Panc1 (cell line): ENCODE measurements around the gene TTC23. TPM values are rescaled to one million over a fixed set of nuclear protein-coding genes. Genes with fewer than 3 reads are reported as not detected.

Source experiments
- ATAC-seq: fragments of 200-7000 bp; cut with Tn5 transposase; 2 replicates; pipeline ENCODE4 v1.9.1; 2020; ENCODE audit warnings: mild to moderate bottlenecking, moderate library complexity
- BruUV-seq: library from RNA; stranded (reverse); fragments of 400-500 nt; replicated peaks from 2 replicates; lab custom pipeline; 2021; lab: Mats Ljungman, UMichigan
- CTCF ChIA-PET: fragments of 300-600 bp; sonication (Branson Sonifier 250); formaldehyde crosslinking; loops from one replicate; lab custom pipeline; 2022; ENCODE audit warnings: antibody characterized with exemption; lab: Charles Lee
- POLR2A ChIA-PET: fragments of 300-600 bp; sonication (Branson Sonifier 250); formaldehyde crosslinking; loops from one replicate; lab custom pipeline; 2022; ENCODE audit warnings: antibody characterized with exemption; lab: Charles Lee
- DNase-seq: peaks from one replicate; pipeline ENCODE4 v3.0.0-alpha.2; 2010; ENCODE audit warnings: low read depth, low spot score
- H3K27ac ChIP-seq: 2 replicates; pipeline ENCODE4 v1.5.1; 2011; ENCODE audit warnings: mild to moderate bottlenecking, low read length, inconsistent platforms
- H3K27me3 ChIP-seq: fragments of 200-500 bp; sonication (Bioruptor generic); 2 replicates; pipeline ENCODE4 v1.6.0; 2014; ENCODE audit warnings: low read length, inconsistent platforms; ENCODE audit not compliant: control insufficient read depth, insufficient read depth
- H3K36me3 ChIP-seq: fragments of 200-500 bp; sonication (Bioruptor generic); 2 replicates; pipeline ENCODE4 v1.5.1; 2014; ENCODE audit warnings: inconsistent platforms, mild to moderate bottlenecking, low read length, moderate library complexity; ENCODE audit not compliant: control insufficient read depth, insufficient read depth
- H3K4me1 ChIP-seq: 2 replicates; pipeline ENCODE4 v1.5.1; 2011; ENCODE audit warnings: inconsistent platforms, mild to moderate bottlenecking, low read length, moderate library complexity; ENCODE audit not compliant: control insufficient read depth, insufficient read depth
- H3K4me3 ChIP-seq, 2 experiments: 2 replicates each; pipeline ENCODE4 v1.5.1; 2011 to 2012; ENCODE audit warnings: low read depth in 2 of 2, low read length in 2 of 2, mild to moderate bottlenecking in 2 of 2, inconsistent platforms in 1 of 2, moderate library complexity in 1 of 2
- H3K9me3 ChIP-seq: fragments of 200-500 bp; sonication (Bioruptor generic); 2 replicates; pipeline ENCODE4 v1.5.1; 2014; ENCODE audit warnings: low read depth, mild to moderate bottlenecking, inconsistent platforms, low read length, moderate library complexity; ENCODE audit not compliant: control insufficient read depth, insufficient read depth
- POLR2AphosphoS5 ChIP-seq: IDR thresholded peaks from 2 replicates; pipeline ENCODE4 v1.6.1; 2012; ENCODE audit warnings: mild to moderate bottlenecking, low read depth, low read length, moderate library complexity
- SIN3A ChIP-seq: IDR thresholded peaks from 2 replicates; pipeline ENCODE4 v1.6.1; 2012; ENCODE audit warnings: low read depth, mild to moderate bottlenecking, low read length, moderate library complexity, borderline replicate concordance; ENCODE audit not compliant: insufficient read depth
- TCF7L2 ChIP-seq: IDR thresholded peaks from 2 replicates; pipeline ENCODE4 v1.6.1; 2011; ENCODE audit warnings: mild to moderate bottlenecking, low read depth, low read length, inconsistent platforms
- in situ Hi-C: cut with HindIII; loops from 2 replicates; pipeline ENCODE4 v1.10.0; 2016; ENCODE audit warnings: low sequenced_read_pairs, low pct_unique_long_range_greater_than_20kb
- intact Hi-C: fragments of 100-400 bp; cut with micrococcal nuclease; formaldehyde crosslinking; loops from one replicate; pipeline ENCODE4 v1.10.0; 2022; ENCODE audit not compliant: unreplicated experiment
- total RNA-seq: library from RNA; stranded (reverse); gene quantifications from one replicate; pipeline ENCODE4 v1.2.1, GENCODE V29; 2021; ENCODE audit not compliant: unreplicated experiment
- TF ChIP-seq, protein P1 (sequence below), 2 experiments: IDR thresholded peaks; 2 replicates each; pipeline ENCODE4 v1.6.1; 2011 to 2012; ENCODE audit warnings: low read depth in 2 of 2, control low read depth in 1 of 2, low read length in 1 of 2, mild to moderate bottlenecking in 1 of 2, moderate library complexity in 1 of 2; ENCODE audit not compliant: insufficient read depth in 1 of 2
- TF ChIP-seq, protein P2 (sequence below): fragments of 450-650 bp; IDR thresholded peaks from 2 replicates; pipeline ENCODE4 v1.5.1; 2017; ENCODE audit warnings: mild to moderate bottlenecking

Gene TTC23
- total RNA-seq, 1 experiment from 2014 or later = 21.7 TPM

GRCh38 chr15:99145778-99146177, 103.6 kb downstream of the TTC23 start:
- intact Hi-C loops (no loop called here), in situ Hi-C loops (no loop called here)
- DNase-seq (no peak), ATAC-seq (no peak)
- CTCF ChIA-PET = no interaction called here
- Histone ChIP-seq H3K4me3 (no peak overlapping the region), H3K9me3 (no peaks in the 10 kb centered on the region), H3K4me1 (no peaks in the 10 kb centered on the region), H3K36me3 (no peaks in the 10 kb centered on the region), H3K27ac (no peak overlapping the region), H3K27me3 (no peaks in the 10 kb centered on the region)
- POLR2A ChIA-PET = no interaction called here
- BruUV-seq = no TSS peak
- no peak for TF ChIP-seq TCF7L2
- no peak for TF ChIP-seq SIN3A
- TF ChIP-seq, protein P1, sequence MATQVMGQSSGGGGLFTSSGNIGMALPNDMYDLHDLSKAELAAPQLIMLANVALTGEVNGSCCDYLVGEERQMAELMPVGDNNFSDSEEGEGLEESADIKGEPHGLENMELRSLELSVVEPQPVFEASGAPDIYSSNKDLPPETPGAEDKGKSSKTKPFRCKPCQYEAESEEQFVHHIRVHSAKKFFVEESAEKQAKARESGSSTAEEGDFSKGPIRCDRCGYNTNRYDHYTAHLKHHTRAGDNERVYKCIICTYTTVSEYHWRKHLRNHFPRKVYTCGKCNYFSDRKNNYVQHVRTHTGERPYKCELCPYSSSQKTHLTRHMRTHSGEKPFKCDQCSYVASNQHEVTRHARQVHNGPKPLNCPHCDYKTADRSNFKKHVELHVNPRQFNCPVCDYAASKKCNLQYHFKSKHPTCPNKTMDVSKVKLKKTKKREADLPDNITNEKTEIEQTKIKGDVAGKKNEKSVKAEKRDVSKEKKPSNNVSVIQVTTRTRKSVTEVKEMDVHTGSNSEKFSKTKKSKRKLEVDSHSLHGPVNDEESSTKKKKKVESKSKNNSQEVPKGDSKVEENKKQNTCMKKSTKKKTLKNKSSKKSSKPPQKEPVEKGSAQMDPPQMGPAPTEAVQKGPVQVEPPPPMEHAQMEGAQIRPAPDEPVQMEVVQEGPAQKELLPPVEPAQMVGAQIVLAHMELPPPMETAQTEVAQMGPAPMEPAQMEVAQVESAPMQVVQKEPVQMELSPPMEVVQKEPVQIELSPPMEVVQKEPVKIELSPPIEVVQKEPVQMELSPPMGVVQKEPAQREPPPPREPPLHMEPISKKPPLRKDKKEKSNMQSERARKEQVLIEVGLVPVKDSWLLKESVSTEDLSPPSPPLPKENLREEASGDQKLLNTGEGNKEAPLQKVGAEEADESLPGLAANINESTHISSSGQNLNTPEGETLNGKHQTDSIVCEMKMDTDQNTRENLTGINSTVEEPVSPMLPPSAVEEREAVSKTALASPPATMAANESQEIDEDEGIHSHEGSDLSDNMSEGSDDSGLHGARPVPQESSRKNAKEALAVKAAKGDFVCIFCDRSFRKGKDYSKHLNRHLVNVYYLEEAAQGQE (IDR thresholded peaks at IDR 0.05; ENCODE audit: insufficient read depth in 1 of 2, low read depth in 2 of 2, low read length in 1 of 2) = no peak
- TF ChIP-seq, protein P2, sequence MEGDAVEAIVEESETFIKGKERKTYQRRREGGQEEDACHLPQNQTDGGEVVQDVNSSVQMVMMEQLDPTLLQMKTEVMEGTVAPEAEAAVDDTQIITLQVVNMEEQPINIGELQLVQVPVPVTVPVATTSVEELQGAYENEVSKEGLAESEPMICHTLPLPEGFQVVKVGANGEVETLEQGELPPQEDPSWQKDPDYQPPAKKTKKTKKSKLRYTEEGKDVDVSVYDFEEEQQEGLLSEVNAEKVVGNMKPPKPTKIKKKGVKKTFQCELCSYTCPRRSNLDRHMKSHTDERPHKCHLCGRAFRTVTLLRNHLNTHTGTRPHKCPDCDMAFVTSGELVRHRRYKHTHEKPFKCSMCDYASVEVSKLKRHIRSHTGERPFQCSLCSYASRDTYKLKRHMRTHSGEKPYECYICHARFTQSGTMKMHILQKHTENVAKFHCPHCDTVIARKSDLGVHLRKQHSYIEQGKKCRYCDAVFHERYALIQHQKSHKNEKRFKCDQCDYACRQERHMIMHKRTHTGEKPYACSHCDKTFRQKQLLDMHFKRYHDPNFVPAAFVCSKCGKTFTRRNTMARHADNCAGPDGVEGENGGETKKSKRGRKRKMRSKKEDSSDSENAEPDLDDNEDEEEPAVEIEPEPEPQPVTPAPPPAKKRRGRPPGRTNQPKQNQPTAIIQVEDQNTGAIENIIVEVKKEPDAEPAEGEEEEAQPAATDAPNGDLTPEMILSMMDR = no peak
- TF ChIP-seq POLR2AphosphoS5 = no peak

DNA sequence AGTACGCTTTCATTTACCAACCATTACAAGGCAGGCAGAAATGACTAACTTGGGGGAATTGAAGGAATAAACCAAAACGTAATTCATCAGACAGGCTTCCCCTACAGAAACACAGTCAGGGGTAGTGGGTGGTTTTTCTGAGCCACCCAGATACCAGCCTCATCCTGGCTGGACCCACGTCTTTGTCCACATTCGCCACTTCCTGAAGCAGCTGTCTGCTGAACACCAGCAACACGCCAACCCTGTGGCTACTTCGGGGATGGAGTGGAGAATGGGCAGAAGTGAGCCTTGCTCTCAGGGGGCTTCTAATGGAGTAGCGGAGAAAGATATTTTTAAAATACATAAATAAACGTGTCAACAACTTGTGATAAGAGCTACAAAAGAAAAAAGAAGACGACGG, 104.4 kb downstream of the TTC23 start:
- H3K27ac ChIP-seq = no peak overlapping the region
- H3K4me3 ChIP-seq = no peak overlapping the region
- H3K9me3 ChIP-seq = no peaks in the 10 kb centered on the region
- in situ Hi-C loops = no loop called here
- ATAC-seq = no peak
- no TSS peak for BruUV-seq
- intact Hi-C loops = no loop called here
- no peaks in the 10 kb centered on the region for H3K27me3 ChIP-seq
- ChIA-PET POLR2A (no interaction called here), CTCF (no interaction called here)
- DNase-seq = no peak
- TF ChIP-seq, protein P2 = no peak
- TF ChIP-seq SIN3A (no peak), TCF7L2 (no peak), POLR2AphosphoS5 (no peak)
- TF ChIP-seq, protein P1 (IDR thresholded peaks at IDR 0.05; ENCODE audit: insufficient read depth in 1 of 2, low read depth in 2 of 2, low read length in 1 of 2) = no peak
- H3K36me3 ChIP-seq = no peaks in the 10 kb centered on the region
- no peaks in the 10 kb centered on the region for H3K4me1 ChIP-seq
